Measurements from ENCODE around the gene MAPK10.

DNA sequence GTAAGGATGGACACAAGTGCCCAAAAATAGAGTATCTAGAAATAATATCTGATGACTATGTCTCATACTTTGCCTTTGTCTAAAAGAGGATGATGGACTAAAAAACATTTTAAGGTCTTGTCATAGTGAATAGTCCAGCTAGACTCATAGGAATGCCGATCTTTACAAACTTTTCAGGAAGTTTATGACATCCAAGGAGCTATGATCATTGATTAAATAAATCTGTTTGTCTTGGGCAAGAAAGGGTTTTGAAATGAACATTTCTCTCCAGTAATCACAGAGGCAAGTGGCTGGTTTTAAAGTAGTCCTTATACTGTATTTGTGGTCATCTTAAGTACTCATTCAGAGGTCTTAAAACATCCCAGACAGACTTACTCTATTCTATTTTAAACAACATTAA, 109.8 kb downstream of the MAPK10 start:
- TF ChIP-seq, protein P1, sequence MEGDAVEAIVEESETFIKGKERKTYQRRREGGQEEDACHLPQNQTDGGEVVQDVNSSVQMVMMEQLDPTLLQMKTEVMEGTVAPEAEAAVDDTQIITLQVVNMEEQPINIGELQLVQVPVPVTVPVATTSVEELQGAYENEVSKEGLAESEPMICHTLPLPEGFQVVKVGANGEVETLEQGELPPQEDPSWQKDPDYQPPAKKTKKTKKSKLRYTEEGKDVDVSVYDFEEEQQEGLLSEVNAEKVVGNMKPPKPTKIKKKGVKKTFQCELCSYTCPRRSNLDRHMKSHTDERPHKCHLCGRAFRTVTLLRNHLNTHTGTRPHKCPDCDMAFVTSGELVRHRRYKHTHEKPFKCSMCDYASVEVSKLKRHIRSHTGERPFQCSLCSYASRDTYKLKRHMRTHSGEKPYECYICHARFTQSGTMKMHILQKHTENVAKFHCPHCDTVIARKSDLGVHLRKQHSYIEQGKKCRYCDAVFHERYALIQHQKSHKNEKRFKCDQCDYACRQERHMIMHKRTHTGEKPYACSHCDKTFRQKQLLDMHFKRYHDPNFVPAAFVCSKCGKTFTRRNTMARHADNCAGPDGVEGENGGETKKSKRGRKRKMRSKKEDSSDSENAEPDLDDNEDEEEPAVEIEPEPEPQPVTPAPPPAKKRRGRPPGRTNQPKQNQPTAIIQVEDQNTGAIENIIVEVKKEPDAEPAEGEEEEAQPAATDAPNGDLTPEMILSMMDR (conservative IDR thresholded peaks at IDR 0.05): no peak
- TF ChIP-seq ZFX (IDR thresholded peaks at IDR 0.05): no peak

All from C4-2B (cell line).